PC-3 (cell line): ENCODE measurements around the gene CPVL. TPM values are rescaled to one million over a fixed set of nuclear protein-coding genes. Genes with fewer than 3 reads are reported as not detected.
A peak's percentile ranks its signal among the peaks of the same experiment; 100 is the strongest.

Experiments
- ATAC-seq: fragments of 200-7000 bp; cut with Tn5 transposase; 2 replicates; pipeline ENCODE4 v1.9.1; 2020; ENCODE audit warnings: mild to moderate bottlenecking, moderate library complexity
- BruUV-seq: library from RNA; stranded (reverse); fragments of 400-500 nt; replicated peaks from 2 replicates; lab custom pipeline; 2021; lab: Mats Ljungman, UMichigan
- CTCF ChIA-PET: fragments of 300-600 bp; sonication (Branson Sonifier 250); formaldehyde crosslinking; loops from one replicate; lab custom pipeline; 2022; ENCODE audit warnings: antibody characterized with exemption; lab: Charles Lee
- POLR2A ChIA-PET: fragments of 300-600 bp; sonication (Branson Sonifier 250); formaldehyde crosslinking; loops from one replicate; lab custom pipeline; 2022; ENCODE audit warnings: antibody characterized with exemption; ENCODE audit not compliant: unreplicated experiment; lab: Charles Lee
- DNase-seq: peaks from one replicate; pipeline ENCODE4 v3.0.0-alpha.2; 2015
- H2AFZ ChIP-seq: fragments of 300-600 bp; sonication (generic); 2 replicates; pipeline ENCODE4 v1.6.0; 2016; ENCODE audit warnings: antibody characterized with exemption, low read length
- H3F3A ChIP-seq: fragments of 300-600 bp; sonication (generic); one replicate; pipeline ENCODE4 v1.6.0; 2017; ENCODE audit warnings: antibody characterized with exemption, low read length, control low read depth, mild to moderate bottlenecking; ENCODE audit not compliant: unreplicated experiment
- H3K27ac ChIP-seq: fragments of 300-600 bp; sonication (generic); 2 replicates; pipeline ENCODE4 v1.5.1; 2016; ENCODE audit warnings: mild to moderate bottlenecking, low read length
- H3K27me3 ChIP-seq: fragments of 300-600 bp; sonication (generic); 2 replicates; pipeline ENCODE4 v1.6.1; 2016; ENCODE audit warnings: low read length, mixed read lengths
- H3K36me3 ChIP-seq: fragments of 300-600 bp; sonication (generic); 2 replicates; pipeline ENCODE4 v1.6.1; 2016; ENCODE audit warnings: low read depth, mixed run types, low read length, mixed read lengths
- H3K4me1 ChIP-seq: fragments of 300-600 bp; sonication (generic); 2 replicates; pipeline ENCODE4 v1.5.1; 2016; ENCODE audit warnings: low read length; ENCODE audit not compliant: insufficient read depth
- H3K4me2 ChIP-seq: fragments of 300-600 bp; sonication (generic); 2 replicates; pipeline ENCODE4 v1.6.0; 2016; ENCODE audit warnings: low read length
- H3K4me3 ChIP-seq: fragments of 300-600 bp; sonication (generic); 2 replicates; pipeline ENCODE4 v1.5.1; 2016; ENCODE audit warnings: mild to moderate bottlenecking, low read length, mixed read lengths
- H3K79me2 ChIP-seq: fragments of 300-600 bp; sonication (generic); 2 replicates; pipeline ENCODE4 v1.6.1; 2017; ENCODE audit warnings: low read length, mixed read lengths
- H3K9ac ChIP-seq: fragments of 300-600 bp; sonication (generic); 2 replicates; pipeline ENCODE4 v1.6.0; 2016; ENCODE audit warnings: mild to moderate bottlenecking, low read length
- H3K9me2 ChIP-seq: fragments of 300-600 bp; sonication (generic); replicated peaks from 2 replicates; pipeline ENCODE4 v1.6.1; 2016; ENCODE audit warnings: mixed run types, low read length, mixed read lengths
- H3K9me3 ChIP-seq: fragments of 300-600 bp; sonication (generic); 2 replicates; pipeline ENCODE4 v1.6.1; 2016; ENCODE audit warnings: low read length, mixed read lengths
- H4K20me1 ChIP-seq: fragments of 300-600 bp; sonication (generic); 2 replicates; pipeline ENCODE4 v1.6.1; 2016; ENCODE audit warnings: low read length, mixed read lengths
- CTCF ChIP-seq: fragments of 300-600 bp; sonication (generic); conservative IDR thresholded peaks from 2 replicates; pipeline ENCODE4 v1.5.1; 2017; ENCODE audit warnings: antibody characterized with exemption, low read depth, mild to moderate bottlenecking, low read length
- EZH2 ChIP-seq: fragments of 300-600 bp; sonication (generic); IDR thresholded peaks from one replicate; pipeline ENCODE4 v1.6.1; 2017; ENCODE audit warnings: antibody characterized with exemption, mild to moderate bottlenecking, low read length; ENCODE audit not compliant: unreplicated experiment
- EZH2phosphoT487 ChIP-seq: fragments of 300-600 bp; sonication (generic); IDR thresholded peaks from 2 replicates; pipeline ENCODE4 v1.6.1; 2018; ENCODE audit warnings: mild to moderate bottlenecking, antibody characterized with exemption, low read length, borderline replicate concordance
- intact Hi-C: fragments of 100-400 bp; cut with micrococcal nuclease; formaldehyde crosslinking; loops from 2 replicates; pipeline ENCODE4 v1.9.0; 2023
- total RNA-seq: library from RNA; depleted of rRNA; stranded (reverse); fragments of >200 nt; gene quantifications from 2 replicates; pipeline ENCODE4 v1.2.3, GENCODE V29; 2014

CPVL gene
- total RNA-seq, 1 experiment from 2014 or later = 14.7 TPM

- Histone ChIP-seq H4K20me1 (no peaks in the 10 kb centered on the region), H3K79me2 (no peaks in the 10 kb centered on the region), H3K9ac (no peak overlapping the region), H3K27me3 (no peaks in the 10 kb centered on the region), H3K9me3 (no peaks in the 10 kb centered on the region), H3K36me3 (no peaks in the 10 kb centered on the region), H3K27ac (no peak overlapping the region), H2AFZ (no peak overlapping the region), H3K4me3 (no peak overlapping the region), H3K9me2 (no peaks in the 10 kb centered on the region), H3K4me2 (no peak overlapping the region), H3K4me1 (peaks cover 34% of the 10 kb centered on the region), H3F3A (no peaks in the 10 kb centered on the region)
- no TSS peak for BruUV-seq
- ChIA-PET CTCF (no interaction called here), POLR2A (no interaction called here)
- intact Hi-C loops = loop anchor here (10.0 kb wide), 1 partner anchor 464 kb away; no protein-coding TSS in a partner anchor
- TF ChIP-seq EZH2 (no peak), EZH2phosphoT487 (no peak), CTCF (no peak)
- ATAC-seq (no peak), DNase-seq (no peak)
Measured at GRCh38 chr7:29140873-29141468, 5.4 kb downstream of the CPVL start.

- no peak overlapping the region for H3K4me3 ChIP-seq
- H3K27me3 ChIP-seq = no peaks in the 10 kb centered on the region
- peak overlapping the region; percentile 84 for H3K27ac ChIP-seq
- peak overlapping the region; percentile 63 for H3K9ac ChIP-seq
- H3K79me2 ChIP-seq = no peaks in the 10 kb centered on the region
- no peaks in the 10 kb centered on the region for H3K9me3 ChIP-seq
- no peaks in the 10 kb centered on the region for H3K9me2 ChIP-seq
- no peaks in the 10 kb centered on the region for H3F3A ChIP-seq
- peak overlapping the region; percentile 44; the same call in 1 of the 2 replicates for H2AFZ ChIP-seq
- DNase-seq (peak; percentile 69), ATAC-seq (peak; percentile 80)
- intact Hi-C loops = loop anchor here (10.0 kb wide), 1 partner anchor 465 kb away; no protein-coding TSS in a partner anchor
- ChIA-PET POLR2A (no interaction called here), CTCF (no interaction called here)
- TF ChIP-seq CTCF = no peak
- no peak for TF ChIP-seq EZH2phosphoT487
- no peak for TF ChIP-seq EZH2
- H3K4me1 ChIP-seq = peaks cover 26% of the 10 kb centered on the region
- H3K4me2 ChIP-seq = peak overlapping the region; percentile 45
- H3K36me3 ChIP-seq = no peaks in the 10 kb centered on the region
- H4K20me1 ChIP-seq = no peaks in the 10 kb centered on the region
- no TSS peak for BruUV-seq
Measured at GRCh38 chr7:29139796-29140195, 6.5 kb downstream of the CPVL start.

- no peaks in the 10 kb centered on the region for H3K9me2 ChIP-seq
- no peaks in the 10 kb centered on the region for H3K9me3 ChIP-seq
- peak overlapping the region; percentile 84 for H3K27ac ChIP-seq
- no peaks in the 10 kb centered on the region for H3K27me3 ChIP-seq
- intact Hi-C loops = no loop called here
- ChIA-PET CTCF (interaction anchor here (0.6 kb wide), 1 partner anchor 231 kb away, joined by 3 read pairs; no protein-coding TSS in a partner anchor), POLR2A (no interaction called here)
- H3F3A ChIP-seq = no peaks in the 10 kb centered on the region
- H3K4me3 ChIP-seq = no peak overlapping the region
- ATAC-seq (peak; percentile 98), DNase-seq (peak; percentile 85)
- no peak for TF ChIP-seq CTCF
- TF ChIP-seq EZH2phosphoT487 = no peak
- no peaks in the 10 kb centered on the region for H3K79me2 ChIP-seq
- peak overlapping the region; percentile 45 for H3K4me2 ChIP-seq
- peak overlapping the region; percentile 63 for H3K9ac ChIP-seq
- no peaks in the 10 kb centered on the region for H4K20me1 ChIP-seq
- no TSS peak for BruUV-seq
- H3K36me3 ChIP-seq = no peaks in the 10 kb centered on the region
- peaks cover 26% of the 10 kb centered on the region for H3K4me1 ChIP-seq
- peak overlapping the region; percentile 44; the same call in 1 of the 2 replicates for H2AFZ ChIP-seq
Measured at GRCh38 chr7:29139191-29139590, 7.1 kb downstream of the CPVL start.
